Stomach (tissue), 4 donors: Measurements from ENCODE around the gene MAP2K2.

Experiments
- EP300 ChIP-seq: sonication (generic); formaldehyde crosslinking; IDR thresholded peaks from one replicate; pipeline ENCODE4 v1.6.1; 2017; ENCODE audit warnings: antibody characterized with exemption
- POLR2A ChIP-seq, 4 donors: fragments of 450-650 bp; IDR thresholded peaks; one replicate each; pipeline ENCODE4 v1.6.1; 2016; ENCODE audit warnings: antibody characterized with exemption in 4 of 4, control low read depth in 2 of 4, mild to moderate bottlenecking in 1 of 4, moderate library complexity in 1 of 4
- POLR2AphosphoS5 ChIP-seq, 3 donors: sonication (generic); formaldehyde crosslinking; IDR thresholded peaks; one replicate each; pipeline ENCODE4 v1.6.1; 2016; ENCODE audit warnings: antibody characterized with exemption in 3 of 3
- TF ChIP-seq, protein P1 (sequence below), 7 experiments: fragments of 450-650 bp in 4 of 7; fragments of 200-600 bp in 3 of 7; sonication (generic) in 3 of 7; IDR thresholded peaks; one replicate each; pipeline ENCODE4 v1.5.1; 2016 to 2019; ENCODE audit warnings: antibody characterized with exemption in 7 of 7, control low read depth in 2 of 7, mild to moderate bottlenecking in 1 of 7

DNA sequence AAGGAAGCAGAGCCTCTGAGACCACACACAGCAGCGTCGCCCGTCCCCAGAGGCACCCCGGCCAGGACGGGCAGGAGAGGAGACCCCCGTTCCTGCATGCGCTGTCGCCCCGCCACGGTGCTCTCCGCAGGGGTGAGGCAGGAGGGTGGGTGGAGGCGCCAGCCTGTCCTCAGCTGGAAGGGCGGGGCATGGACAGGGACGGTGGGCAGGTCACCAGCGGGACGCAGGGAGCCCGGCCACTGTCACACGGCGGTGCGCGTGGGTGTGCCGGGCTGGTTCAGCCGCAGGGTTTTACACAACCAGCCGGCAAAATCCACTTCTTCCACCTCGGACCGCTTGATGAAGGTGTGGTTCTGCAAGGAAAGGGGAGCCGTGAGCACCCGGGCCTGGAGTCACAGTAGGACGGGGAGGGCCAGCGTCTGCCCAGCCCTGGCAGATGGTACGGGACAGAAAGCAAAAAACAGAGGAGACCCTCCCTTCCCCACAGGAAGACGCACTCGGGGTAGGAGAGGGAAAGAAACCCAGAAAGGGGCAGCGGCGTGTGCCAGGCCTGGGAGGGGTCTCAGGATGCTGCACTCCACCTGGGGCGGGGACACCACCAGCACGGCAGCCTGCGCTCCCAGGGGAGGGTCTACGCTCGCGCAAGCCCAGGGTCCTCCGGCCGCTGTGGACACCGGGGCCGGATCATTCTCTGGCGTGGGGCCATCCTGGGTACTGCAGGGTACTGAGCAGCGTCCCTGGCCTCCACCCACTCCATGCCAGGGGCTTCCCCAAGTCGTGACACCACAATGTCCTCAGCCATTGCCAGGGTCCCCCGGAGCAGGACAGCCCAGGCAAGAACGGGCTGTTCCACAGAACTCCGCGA, 33.3 kb downstream of the MAP2K2 start:
- TF ChIP-seq, protein P1, sequence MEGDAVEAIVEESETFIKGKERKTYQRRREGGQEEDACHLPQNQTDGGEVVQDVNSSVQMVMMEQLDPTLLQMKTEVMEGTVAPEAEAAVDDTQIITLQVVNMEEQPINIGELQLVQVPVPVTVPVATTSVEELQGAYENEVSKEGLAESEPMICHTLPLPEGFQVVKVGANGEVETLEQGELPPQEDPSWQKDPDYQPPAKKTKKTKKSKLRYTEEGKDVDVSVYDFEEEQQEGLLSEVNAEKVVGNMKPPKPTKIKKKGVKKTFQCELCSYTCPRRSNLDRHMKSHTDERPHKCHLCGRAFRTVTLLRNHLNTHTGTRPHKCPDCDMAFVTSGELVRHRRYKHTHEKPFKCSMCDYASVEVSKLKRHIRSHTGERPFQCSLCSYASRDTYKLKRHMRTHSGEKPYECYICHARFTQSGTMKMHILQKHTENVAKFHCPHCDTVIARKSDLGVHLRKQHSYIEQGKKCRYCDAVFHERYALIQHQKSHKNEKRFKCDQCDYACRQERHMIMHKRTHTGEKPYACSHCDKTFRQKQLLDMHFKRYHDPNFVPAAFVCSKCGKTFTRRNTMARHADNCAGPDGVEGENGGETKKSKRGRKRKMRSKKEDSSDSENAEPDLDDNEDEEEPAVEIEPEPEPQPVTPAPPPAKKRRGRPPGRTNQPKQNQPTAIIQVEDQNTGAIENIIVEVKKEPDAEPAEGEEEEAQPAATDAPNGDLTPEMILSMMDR (IDR thresholded peaks at IDR 0.05), result no peak
- TF ChIP-seq POLR2AphosphoS5 (IDR thresholded peaks at IDR 0.05), result no peak
- no peak for TF ChIP-seq POLR2A (IDR thresholded peaks at IDR 0.05)
- no peak for TF ChIP-seq EP300
